HG02610 (cell line): ENCODE measurements around the gene EHMT2.
A peak's percentile ranks its signal among the peaks of the same experiment; 100 is the strongest.
"Not testable (repeated sequence)": the region's sequence is repeated elsewhere in the genome, so short reads cannot be mapped to it uniquely, and the experiment has no call there.

Source experiments
- ATAC-seq: cut with Tn5 transposase; IDR thresholded peaks from one replicate; pipeline ENCODE4 v1.9.1; 2021; ENCODE audit warnings: mild to moderate bottlenecking, moderate library complexity; ENCODE audit not compliant: unreplicated experiment

Gene EHMT2

DNA sequence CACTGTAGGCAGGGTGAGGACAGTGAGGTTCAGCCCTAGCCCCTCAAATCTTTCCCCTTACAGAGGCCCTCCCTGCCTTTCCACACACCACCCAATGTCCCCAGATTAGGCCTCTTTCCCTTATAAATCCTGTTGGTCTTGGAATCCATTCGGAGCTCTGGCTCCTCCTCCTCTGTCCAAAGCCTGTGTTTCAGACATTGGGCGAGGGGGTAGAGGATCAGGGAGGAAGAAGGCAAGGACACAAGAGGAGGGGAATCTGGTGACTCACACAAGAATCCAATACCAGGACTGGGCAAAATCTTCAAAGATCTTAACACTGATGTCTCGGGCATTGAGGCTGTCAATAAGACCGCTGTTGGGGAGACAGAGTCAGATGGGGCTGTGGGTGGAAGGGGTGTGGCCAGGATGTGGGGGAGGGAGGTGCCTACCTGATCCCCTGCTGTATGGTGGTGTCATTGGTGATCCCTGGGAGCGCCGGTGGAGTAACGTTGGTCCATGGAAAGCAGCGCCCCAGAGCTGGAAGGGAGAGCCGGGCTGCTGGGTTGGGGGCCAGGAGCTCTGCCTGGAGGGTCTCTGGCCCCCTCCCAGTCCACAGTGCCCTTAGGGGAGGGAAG, 26.3 kb downstream of the EHMT2 start:
- no peak for ATAC-seq

DNA sequence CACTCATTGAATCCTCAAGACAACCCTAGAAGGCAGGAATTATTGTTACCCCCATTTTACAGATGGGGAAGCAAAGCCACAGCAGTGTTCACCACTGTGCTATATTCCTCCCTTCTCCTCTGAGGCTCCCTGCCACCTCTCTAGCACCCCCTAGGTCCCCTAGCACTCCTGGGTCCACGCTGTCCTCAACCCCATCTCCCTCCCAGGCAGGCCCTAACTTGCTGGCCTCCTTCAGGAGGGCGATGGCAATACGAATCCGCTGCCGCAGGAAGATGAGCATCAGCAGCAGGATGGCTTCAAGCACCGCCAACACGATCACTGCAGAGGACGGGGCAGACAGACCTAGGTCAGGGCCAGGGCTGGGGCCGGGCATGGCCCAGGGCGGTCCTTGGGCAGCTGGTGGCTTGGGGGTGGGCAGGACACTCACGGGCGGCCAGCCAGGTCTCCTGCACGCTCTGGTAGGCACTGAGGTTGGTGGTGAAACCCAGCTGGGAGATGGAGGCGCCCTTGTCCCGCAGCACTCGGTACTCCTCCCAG, 27.0 kb downstream of the EHMT2 start:
- ATAC-seq = no peak

DNA sequence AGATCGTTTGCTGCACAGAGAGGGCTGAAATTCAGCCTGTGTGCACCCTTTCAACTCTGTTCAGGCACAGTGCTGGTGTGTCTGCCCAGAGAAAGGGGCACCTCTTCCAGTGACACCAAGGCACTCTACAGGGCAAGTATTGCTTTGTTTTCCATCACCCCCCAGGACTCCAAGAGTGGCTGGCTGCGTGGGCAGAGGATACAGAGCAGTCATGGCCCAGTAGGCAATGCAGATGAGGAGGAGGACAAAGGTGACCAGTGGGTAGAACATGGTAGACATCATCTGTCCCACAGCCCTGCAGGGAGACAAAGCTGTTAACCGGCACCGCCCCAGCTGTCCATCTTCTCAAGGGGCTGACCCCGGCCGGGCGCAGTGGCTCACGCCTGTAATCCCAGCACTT, 28.2 kb downstream of the EHMT2 start:
- no peak for ATAC-seq

DNA sequence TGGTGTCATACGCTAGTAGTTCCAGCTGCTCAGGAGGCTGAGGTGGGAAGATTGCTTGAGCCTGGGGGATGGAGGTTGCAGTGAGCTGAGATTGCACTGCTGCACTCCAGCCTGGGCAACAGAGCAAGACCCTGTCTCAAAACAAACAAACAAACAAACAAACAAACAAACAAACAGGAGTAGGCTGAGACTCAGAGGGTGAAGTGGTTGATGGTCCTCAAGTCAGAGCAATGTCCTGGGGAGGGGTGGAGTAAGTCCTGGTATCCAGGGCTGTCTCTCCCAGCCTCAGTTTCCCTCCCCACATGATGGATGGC, 28.9 kb downstream of the EHMT2 start:
- ATAC-seq = not testable (repeated sequence)

DNA sequence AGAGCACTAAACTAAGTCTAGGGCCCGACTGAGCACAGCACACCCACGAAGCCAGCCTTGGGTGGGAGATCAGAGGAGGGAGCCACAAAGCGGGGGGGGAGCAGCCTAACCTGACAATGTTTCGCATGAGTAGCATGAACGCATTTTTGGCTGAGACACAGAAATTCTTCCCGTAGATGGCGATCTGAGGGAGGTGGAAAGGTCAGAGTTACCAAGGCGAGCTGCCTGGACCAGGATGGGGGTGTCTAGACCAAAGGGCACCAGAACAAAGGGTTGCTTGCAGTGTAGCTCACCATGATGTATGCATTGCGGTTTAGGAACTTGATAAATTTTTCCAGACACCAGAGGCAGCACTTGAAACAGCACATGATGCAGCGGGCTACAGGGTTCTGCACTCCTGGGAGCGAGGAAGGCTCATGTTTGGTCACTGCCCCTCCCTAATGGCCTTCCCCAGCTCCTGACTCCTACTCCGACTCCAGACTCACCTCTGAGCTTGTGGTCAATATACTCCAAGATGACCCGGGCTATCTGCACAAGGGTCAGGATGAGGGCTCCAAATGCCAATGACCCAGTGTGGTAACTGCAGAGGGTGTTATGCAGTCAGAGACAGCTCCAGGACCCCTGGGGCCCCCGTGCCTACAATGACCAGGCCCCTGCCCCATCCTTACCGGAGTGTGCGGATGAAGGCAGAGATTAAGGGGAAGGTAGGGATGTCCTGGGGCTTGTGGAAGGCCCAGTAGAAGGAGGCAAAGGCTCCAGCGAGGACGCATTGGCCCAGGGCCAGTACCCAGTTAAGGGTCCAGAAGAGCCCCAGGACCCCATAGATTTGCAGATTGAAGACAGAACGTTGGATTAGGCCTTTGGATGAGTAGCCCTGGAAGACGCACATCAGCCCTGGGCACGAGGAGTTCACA, 32.0 kb downstream of the EHMT2 start:
- no peak for ATAC-seq

DNA sequence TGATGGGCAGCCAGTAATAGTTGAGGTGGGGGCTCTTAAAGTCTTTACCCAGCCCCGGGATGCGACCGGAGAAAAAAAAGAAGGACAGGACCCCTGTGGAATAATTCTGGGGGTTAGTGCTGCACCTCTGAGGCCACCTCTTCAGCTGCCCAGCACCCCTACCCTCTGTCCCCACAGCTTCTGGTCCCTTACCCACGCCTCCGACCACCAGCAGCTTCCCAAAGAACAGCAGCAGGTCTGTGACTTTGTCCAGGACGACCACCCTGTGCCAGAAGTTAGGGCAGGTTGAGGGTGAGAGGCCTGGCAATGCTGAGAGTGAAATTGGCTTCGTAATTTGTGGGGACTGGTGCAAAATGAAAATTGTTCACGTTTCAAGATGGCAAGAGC, 32.7 kb downstream of the EHMT2 start:
- no peak for ATAC-seq

DNA sequence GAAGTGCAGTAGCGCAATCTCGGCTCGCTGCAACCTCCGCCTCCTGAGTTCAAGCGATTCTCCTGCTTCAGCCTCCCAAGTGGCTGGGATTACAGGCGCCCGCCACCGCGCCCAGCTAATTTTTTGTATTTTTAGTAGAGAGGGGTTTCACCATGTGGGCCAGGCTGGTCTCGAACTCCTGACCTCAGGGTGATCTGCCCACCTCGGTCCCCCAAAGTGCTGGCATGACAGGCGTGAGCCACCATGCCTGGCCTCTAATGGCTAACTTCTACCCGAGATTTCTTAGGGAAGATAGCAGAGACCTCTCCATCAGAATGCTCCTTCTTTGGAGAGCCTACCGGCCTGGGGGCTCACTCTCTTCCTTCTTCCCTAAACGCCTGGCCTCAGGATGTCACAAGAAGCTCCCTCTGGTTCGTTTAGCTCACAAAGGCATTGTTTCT, 33.4 kb downstream of the EHMT2 start:
- ATAC-seq = not testable (repeated sequence)

DNA sequence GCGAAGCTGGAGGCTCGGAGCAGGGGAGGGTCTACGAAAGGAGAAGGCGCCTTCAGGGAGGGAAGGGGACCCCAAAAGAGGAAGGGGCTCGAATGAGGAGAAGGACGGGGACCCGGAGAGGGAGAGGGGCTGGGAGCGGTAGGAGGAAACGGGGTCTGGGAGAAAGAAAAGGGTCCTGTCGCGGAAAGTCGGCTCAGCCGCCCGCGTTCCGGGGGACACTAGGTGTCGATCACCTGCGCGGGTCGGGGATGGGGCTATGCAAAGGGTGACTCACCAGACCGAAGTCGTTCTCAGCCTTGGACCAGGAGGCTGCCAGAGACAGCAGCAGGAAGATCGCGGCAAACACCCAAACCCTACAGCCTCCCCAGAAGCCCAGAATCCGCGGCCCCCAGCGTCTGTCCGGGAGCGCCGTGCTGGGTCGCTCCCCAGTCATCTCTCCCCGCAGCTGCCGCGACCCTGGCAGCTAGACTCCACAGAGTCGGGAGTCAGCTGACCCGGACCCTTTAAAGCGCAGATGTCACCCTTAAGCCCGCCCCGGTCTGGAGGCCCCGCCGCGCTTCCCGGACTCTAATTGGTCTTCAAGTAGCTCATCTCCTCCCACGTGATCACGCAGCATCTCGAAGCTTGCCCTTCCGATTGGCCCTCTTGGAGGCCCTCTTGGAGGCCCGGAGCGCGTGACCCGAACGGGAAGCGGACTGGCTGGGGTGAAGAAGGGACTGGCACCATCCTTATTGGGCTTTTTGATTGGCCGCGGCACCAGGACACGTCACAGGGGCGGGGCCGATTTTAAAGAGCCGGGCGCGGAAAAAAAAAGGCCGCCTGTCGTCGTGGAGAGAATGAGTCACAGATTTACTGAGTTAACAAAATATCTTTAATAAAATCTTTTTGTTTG, 34.9 kb downstream of the EHMT2 start, which contains the start of gene NEU1:
Gene NEU1, minus strand, starts transcription at position 478 of the 892 bp plus-strand sequence. Its CDS starts 45 bp downstream, at position 433.
- ATAC-seq = peak; percentile 95

DNA sequence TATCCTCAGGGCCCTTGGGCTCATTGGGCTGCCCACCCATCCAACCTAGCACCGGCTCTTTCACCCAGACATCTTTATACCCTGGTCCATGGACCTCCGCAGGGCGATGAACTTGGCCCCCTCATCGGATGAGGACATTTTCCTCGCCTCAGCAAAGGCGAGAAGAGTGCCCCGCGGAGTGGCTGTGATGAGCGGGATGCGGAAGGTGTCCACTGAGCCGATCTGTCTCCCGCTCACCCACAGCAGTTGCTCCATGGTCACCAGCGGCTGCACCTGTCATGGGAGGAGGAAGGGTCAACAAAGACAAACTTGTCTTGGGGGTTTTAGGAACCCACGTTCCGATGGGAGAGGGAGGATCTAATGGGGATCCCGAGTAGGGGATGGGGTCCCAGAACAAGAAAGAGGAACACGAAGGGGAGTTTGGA, 35.6 kb downstream of the EHMT2 start:
- no peak for ATAC-seq

DNA sequence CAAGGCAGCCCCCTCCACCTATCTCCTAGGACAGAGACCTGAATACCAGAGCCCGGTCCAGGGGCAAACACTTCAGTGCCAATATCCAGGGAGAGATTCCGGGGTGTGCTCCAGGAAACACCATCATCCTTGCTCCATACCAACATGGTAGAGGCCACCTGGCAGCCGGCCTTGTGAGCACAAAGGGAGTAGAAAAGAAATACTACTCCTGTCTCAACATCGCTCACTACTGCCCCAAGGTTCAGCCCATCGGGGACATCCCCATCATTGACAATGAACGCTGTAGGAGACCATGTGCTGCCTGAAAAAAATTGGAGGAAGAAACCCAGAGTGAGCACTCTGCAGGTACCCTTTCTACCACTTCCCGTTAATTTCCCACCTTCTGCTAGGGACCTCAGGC, 36.3 kb downstream of the EHMT2 start:
- ATAC-seq = no peak

DNA sequence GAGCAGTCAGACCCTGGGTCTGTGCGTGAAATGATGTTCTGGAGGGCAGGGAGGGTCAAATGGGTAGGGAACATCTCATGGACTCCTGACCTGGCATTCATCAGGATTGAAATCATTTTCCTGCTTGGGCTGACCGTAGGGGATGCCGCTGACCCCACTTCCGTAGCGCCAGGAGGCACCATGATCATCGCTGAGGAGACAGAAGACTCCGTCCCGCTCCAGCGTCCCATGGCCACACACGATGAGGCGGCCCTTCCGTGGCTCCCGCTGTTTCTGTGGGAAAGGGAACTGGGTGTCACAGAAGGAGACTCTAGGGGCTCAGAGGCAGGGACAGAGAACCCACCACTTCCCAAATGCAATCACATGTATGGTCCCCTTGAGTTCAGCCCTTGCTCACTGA, 37.1 kb downstream of the EHMT2 start:
- ATAC-seq = no peak

DNA sequence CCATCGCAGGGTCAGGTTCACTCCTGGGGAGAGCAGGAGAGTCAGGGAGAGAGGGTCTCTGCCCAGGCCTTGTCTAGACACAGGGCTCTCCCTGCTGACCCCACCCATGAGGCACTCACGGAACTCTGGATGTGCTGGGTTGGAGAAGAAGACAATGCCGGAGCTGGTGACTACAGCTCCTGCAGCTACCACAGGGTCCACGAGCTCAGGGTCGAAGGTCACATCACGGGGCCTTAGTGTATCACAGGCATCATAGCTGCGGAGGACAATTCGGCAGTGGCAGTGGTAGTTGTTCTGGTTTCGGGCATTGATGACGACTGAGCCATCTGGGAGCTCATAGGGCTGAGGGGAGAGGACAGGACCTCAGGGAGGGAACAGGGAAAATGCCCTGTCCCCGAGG, 37.6 kb downstream of the EHMT2 start:
- ATAC-seq = no peak

DNA sequence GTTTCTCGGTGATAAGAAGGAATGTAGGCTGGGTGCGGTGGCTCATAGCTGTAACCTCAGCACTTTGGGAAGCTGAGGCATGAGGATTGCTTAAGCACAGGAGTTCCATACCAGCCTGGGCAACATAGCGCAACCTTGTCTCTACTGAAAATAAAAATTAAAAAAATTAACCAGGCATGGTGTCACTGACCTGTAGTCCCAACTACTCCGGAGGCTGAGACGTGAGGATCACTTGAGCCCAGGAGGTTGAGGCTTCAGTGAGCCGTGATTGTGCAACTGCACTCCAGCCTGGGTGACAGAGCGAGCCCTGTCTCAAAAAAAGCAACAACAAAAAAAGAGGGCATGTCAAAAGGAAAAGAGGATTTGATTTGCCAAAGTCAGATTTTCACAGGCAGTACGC, 38.8 kb downstream of the EHMT2 start:
- ATAC-seq = no peak

DNA sequence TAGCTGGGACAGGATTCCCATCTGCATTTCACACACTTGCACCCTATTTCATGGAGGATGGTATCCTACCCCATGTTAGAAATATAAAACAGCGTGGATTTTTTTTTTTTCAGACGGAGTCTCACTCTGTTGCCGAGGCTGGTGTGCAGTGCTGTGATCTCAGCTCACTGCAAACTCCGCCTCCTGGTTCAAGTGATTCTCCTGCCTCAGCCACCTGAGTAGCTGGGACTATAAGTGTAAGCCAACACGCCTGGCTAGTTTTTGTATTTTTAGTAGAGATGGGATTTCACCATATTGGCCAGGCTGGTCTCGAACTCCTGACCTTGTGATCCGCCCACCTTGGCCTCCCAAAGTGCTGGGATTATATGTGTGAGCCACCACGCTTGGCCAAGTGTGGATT, 39.7 kb downstream of the EHMT2 start:
- ATAC-seq = not testable (repeated sequence)

DNA sequence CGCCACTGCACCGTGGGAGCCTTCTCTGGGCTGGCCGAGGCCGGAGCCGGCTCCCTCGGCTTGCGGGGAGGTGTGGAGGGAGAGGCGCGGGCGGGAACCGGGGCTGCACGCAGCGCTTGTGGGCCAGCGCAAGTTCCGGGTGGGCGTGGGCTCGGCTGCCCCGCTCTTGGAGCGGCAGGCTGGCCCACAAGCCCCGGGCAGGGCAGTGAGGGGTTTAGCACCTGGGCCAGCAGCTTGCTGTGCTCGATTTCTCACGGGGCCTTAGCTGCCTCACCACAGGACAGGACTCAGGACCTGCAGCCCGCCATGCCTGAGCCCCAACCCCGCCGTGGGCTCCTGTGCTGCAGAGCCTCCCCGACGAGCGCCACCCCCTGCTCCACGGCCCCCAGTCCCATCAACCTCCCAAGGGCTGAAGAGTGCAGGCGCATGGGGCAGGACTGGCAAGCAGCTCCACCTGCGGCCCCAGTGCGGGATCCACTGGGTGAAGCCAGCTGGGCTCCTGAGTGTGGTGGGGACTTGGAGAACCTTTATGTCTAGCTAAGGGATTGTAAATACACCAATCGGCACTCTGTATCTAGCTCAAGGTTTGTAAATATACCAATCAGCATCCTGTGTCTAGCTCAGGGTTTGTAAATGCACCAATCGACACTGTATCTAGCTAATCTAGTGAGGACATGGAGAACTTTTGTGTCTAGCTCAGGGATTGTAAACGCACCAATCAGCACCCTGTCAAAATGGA, 45.3 kb downstream of the EHMT2 start:
- ATAC-seq = not testable (repeated sequence)

DNA sequence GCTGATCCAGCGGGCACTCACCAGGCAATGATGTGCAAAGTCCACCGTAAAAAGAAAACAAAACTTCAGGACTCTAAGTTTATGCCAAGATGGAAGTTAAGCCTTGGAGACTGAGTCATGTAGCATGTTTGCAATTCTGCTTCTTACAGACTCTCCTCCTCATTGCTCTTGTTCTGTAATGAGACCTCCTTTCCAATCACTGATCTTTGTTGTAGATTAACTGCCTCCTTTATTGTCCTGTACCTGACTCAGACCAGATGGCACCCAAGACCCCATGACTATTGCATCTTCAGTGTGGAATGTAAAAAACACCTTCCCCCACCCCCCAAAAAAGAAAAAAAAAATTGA, 46.0 kb downstream of the EHMT2 start:
- ATAC-seq = no peak

DNA sequence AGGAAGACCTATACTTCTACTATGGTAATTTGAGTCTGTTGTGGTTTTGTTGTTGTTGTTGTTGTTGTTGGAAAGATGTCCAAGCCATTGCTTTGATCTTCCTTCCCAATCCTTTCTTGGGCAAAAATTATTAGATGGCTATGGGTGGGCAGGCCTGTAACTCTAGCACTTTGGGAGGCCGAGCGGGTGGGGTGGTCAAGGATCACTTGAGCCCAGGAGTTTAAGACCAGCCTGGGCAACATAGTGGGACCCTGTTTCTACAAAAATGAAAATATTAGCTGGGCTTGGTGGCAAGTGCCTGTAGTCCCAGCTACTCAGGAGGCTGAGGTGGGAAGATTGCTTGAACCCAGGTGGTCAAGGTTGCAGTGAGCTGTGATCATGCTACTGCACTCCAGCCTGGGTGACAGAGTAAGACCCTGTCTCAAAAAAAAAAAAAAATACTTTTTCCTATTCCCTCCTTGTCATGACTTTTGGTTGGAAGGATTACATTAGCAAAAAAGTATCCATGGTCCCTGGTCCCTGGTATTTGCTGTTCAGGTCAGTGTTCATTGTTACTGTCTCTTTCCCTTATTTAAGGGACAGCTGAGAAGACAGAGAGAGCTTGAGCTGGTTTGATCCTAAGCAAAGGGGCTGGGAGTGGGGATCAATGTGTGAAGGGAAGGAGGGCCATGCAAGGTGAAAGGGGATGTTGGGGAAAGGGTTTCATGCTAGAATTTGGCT, 46.6 kb downstream of the EHMT2 start:
- ATAC-seq = no peak

DNA sequence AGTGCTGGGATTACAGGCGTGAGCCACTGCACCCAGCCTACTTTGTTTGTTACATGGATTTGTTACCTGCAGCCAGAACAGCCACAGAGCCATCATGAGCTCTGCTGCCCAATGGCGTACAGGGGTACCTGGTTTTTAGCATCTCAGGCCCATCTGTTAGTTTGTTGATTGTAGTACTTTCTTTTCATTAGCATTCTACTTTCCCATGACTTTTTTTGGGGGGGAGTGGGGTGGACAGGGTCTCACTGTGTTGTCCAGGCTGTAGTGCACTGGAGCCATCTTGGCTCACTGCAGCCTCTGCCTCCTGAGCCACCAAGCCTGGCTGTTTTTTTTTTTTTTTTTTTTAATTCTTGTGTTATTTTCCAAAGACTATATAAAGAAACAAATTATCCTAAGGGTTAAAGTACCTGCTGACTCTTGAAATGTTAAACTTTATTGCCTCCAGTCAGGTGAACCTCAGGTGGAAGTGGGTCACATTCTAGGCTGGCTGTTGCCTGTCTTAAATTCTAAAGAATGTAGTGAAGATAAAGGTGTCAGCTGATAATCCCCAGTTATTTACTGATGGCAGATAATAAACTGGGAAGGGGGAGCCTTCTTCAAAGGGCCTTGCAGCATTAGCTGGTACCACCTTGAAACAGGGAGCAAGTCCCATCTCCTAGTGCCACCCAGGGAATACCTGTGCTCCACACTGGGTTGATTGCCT, 50.1 kb downstream of the EHMT2 start:
- no peak for ATAC-seq

DNA sequence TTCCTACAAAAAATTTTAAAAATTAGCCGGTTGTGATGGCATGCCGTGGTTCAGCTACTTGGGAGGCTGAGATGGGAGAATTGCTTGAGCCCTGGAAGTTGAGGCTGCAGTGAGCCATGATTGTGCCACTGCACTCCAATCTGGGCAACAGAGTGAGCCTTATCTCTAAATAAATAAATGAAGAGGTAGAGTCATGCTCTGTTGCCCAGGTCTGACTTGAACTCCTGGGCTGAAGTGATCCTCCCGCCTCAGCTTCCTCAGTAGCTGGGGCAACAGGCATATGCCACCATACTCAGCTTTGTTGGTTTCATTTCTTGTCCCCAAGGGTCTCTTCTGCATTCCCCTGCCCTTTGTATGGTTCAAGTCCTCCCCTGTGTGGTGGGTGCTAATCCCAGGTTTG, 53.0 kb downstream of the EHMT2 start:
- no peak for ATAC-seq
